ENCODE data around the gene PPIAL4G.
"Not testable (repeated sequence)": the region's sequence is repeated elsewhere in the genome, so short reads cannot be mapped to it uniquely, and the experiment has no call there.

PPIAL4G gene

DNA sequence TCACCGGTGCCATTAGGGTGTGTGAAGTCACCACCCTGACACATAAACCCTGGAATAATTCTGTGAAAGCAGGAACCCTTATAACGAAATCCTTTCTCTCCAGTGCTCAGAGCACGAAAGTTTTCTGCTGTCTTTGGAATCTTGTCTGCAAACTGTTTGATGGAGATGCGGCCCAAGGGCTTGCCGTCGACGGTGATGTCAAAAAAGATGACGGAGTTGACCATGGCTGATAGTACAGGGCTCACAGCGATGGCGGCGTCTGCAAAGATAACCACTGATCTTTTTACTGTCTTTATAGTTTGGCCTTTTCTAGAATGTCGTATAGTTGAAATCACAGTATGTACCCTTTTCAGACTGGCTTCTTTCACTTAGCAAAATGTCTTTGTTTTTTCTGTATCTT is at the start of gene PPIAL4G:
Gene PPIAL4G, minus strand, starts transcription at position 274 of the 400 bp plus-strand sequence. Its CDS starts 50 bp downstream, at position 224.
- DNase-seq (ENCODE audit: low spot score) = not testable (repeated sequence)

DNA sequence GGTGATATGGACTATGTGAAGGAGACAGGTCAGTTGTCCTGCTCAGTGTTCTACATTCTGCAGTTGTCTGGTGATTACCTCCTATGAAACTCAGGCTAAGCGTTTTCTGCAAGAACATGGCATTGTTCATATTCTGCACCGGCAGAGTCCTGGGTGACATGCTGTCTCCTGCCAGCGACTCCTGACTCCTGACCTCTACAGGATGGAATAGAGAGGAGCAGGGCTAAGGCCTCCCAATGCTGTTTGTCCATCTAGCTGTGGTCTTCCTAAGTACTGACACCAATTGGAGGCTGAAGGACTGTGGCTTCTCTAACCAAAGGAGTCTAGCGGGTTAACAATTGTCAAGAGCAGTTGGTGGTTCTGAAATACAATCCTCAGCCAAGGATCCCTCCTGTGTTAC is 49.1 kb upstream of the PPIAL4G start:
- DNase-seq (ENCODE audit: low spot score) = not testable (repeated sequence)

DNA sequence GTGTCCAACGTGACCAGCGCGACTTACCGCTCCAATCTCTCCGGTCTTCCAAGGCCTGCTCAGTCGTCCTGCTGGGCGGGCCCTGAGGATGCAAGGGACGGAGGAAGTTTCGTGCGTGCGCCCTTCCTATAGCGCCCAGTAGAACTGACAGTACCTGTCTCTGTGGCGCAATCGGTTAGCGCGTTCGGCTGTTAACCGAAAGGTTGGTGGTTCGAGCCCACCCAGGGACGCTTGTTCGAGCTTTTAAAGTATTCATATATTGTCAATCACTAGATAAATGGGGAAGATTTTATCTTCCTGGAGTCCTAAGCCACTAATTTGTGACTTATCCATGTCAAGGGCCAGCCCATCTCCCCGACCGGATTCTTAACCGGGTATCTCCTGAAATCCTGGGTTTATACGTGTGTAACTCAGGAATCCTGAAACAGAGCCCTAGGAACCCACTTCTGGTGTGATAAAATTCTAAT is 46.0 kb upstream of the PPIAL4G start:
- DNase-seq (ENCODE audit: low spot score) = not testable (repeated sequence)

DNA sequence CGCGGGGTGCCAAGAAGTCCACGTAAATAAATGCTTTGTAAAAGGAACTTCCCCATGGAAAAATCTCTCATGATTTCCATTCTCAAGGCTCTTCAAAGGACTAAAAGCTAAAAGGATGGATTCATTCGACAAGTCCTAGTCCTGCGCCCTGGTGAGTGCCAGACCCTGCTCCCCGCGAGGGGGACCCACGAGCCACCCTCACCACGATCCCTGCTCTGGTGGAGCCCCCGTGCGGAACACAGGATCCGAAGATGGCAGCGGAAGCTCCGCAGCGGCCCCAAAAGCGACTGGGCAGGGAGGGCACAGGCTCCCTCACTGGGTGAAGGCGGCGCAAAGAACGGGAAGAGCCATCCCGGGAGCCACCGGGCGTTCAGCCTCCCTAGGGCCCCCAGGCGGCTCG is 45.5 kb upstream of the PPIAL4G start:
- not testable (repeated sequence) for DNase-seq (ENCODE audit: low spot score)

DNA sequence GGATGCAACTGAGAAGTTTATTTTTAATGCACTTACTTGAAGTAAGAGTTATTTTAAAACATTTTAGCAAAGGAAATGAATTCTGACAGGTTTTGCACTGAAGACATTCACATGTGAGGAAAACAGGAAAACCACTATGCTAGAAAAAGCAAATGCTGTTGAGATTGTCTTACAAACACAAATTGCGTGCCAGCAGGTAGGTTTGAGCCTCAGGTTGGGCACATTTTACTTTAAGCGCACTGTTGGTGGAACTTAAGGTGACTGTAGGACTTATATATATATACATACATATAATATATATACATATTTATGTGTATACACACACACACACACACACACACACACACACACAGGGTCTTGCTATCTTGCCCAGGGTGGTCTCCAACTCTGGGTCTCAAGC is 43.5 kb upstream of the PPIAL4G start:
- not testable (repeated sequence) for DNase-seq (ENCODE audit: low spot score)

DNA sequence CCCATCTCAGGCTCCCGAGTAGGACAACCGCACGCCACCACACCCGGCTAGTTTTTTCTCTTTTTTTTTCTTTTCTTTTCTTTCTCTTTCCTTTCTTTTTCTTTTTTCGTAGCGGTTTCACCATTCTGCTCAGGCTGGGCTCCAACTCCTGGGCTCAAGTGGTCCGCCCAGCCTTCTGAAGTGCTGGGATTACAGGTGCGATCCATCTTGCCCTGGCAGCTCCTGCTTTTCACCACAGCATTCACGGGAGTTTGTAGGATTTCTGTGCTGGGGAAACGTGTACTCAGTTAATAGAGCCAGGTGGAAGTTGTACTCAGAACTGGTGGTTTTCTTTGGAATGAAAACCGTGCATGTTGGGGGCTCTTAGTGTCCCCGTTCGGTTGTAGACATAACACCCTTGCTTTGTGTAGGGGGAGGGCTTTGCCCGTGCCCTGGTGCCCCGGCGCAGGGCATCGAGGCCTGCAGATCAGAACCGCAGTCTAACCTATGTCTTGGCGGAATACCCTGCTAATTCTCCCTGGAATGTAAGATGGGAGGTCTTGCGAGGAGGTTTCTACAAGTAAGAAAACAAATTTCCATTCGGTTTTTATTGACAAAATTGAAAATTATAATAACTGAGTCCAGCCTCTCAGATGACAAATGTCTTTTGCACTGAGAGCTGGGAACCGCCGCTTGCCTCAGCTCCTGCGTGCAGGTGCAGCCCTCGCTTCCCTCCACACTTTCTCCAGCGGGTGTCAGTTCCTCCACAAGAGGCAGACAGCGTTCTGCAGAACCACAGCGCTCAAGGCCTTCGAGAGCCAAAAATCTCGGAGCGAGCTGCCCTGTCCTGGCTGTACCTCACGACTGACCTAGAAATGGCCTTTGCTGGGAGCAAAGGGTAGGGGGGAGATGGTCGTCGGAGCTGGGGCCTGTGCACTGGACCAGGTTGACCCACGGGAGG is 40.4 kb upstream of the PPIAL4G start:
- not testable (repeated sequence) for DNase-seq (ENCODE audit: low spot score)

DNA sequence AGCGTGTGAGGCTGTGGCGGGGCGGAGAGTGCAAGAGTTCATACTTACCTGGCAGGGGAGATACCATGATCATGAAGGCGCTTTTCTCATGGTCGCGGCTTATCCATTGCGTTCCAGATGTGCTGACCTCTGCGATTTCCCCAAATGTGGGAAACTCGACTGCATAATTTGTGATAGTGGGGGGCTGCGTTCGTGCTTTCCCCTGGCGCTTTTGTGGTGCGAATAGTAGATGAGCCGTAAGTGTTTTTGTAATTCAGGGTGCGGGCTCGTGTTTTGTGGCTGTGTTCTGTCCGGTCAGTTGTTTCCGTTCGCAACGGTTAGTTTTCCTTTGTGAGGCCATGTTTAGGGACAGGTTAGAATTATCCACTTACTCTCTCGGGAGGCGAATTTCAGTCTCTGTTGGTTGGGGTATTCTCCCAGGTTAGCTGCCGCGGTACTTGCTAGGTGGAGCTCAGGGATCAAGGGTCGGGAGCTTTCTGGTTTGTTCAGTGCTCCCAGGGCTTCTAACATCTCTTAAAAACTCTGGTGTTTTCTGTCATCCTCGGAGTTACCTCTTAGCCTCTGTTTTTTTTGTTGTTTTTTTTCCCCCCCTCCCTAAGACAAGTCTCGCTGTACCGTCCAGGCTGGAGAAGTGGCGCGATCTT is 39.6 kb upstream of the PPIAL4G start:
- DNase-seq (ENCODE audit: low spot score) = peak; percentile 99

DNA sequence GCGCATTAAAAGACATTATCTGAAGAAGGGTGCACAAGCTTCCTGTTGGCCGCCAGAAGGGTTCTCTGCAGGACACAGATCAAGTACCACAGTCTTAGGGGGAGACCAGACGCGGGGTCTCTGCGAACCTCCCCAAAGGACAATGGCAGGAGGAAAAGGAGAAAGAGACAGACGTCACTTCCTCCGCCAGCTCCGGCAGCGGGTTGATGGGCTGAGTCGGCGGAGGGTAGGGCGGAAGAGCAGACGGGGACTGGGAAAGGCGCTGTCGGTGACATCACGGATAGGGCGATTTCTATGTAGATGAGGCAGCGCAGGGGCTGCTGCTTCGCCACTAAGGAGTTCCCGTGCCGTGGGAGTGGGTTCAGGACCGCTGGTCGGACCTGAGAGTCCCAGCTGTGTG is 39.0 kb upstream of the PPIAL4G start:
- DNase-seq (ENCODE audit: low spot score) = peak; percentile 95

DNA sequence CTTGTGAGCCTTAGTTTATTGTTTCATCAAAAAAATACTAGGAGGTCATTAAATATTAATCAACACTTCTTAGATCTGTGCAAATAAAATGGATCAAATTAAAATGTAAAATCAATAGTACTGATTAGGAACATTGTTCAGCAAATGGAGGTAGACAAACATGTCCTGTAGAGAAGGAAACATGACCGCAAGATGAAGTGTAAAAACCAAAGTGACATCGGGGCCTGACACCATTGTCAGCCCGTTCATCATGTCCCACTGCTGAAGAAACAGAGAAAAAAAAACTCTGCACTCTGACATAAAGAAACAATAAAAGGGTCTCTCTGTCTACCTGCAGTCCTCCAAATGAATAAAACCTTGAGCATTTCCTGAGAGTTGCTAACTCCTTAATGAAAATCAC is 31.2 kb upstream of the PPIAL4G start:
- not testable (repeated sequence) for DNase-seq (ENCODE audit: low spot score)

DNA sequence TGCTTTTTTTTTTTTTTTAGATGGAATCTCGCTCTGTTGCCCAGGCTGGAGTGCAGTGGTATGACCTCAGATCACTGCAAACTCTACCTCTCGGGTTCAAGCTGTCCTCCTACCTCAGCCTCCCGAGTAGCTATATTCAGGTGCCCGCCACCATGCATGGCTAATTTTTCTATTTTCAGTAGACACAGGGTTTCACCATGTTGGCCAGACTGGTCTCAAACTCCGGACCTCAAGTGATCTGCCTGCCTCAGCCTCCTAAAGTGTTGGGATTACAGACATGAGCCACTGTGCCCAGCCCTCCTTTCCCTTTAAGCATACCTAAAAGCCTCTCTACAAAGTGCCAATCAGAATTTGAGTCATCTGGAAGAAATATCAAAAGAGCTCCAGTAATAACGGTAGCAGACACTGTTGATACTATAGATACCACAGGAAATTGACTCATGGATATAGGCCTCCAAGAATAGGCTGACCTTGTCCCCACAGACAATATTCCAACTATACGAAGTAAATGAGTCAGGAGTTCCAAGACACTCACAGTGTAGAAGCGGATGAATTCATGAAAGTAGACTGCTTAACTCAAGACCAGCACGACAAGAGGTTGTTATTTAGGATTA is 29.6 kb upstream of the PPIAL4G start:
- DNase-seq (ENCODE audit: low spot score) = not testable (repeated sequence)

DNA sequence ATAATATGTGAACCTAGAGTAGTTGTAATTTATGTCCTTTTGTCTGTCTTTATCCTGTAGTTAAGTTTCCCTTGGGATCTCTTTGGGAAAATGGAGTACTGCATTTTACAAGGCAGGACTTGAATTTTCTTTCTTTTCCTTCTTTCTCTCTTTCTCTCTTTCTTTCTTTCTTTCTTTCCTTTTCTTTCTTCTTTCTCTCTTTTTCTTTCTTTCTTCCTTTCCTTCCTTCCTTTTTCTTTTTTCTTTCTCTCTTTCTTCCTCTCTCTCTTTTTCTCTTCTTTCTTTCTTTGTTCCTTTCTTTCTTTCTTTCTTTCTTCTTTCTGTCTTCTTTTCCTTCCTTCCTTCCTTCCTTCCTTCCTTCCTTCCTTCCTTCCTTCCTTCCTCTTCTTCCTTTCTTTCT is 10.8 kb upstream of the PPIAL4G start:
- not testable (repeated sequence) for DNase-seq (ENCODE audit: low spot score)

DNA sequence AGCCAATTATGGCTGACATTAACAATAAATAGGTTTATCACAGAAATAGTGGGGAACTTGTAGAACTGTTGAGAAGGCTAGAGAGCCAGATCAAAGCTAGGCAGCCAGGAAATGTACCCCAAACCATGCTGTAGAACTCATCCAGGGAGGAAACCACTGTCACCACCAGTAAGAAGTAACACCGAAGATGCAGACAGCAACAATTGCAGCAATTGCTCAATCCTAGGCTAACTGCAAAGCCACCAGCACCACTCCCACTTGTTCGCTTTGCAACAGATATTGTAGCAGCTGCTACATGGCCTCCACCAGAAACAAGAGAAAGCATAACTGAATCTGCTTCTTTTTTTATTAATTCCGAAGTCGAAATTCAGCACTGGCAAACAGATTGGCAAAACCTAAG is 2.0 kb downstream of the PPIAL4G start:
- DNase-seq (ENCODE audit: low spot score) = not testable (repeated sequence)

DNA sequence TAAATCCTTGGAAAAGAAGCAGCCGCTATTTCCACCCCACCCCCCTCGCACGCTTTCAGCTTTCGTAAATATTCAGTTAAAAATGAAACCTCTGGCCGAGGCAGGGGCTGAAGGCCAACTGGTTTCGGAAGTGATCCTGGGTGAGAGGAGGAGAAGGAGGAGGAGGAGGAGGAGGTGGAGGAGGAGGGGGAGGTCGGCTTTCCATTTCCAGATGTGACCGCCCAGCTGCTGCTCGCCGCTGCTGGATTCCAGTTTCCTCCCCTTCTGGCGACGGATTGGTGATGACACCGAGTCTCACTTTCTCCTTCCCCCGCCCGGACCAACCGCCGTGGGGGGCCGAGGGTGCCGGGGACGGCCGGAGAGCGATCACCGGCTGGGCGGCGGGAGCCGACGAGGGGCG is 23.4 kb downstream of the PPIAL4G start:
- DNase-seq (ENCODE audit: low spot score) = not testable (repeated sequence)

DNA sequence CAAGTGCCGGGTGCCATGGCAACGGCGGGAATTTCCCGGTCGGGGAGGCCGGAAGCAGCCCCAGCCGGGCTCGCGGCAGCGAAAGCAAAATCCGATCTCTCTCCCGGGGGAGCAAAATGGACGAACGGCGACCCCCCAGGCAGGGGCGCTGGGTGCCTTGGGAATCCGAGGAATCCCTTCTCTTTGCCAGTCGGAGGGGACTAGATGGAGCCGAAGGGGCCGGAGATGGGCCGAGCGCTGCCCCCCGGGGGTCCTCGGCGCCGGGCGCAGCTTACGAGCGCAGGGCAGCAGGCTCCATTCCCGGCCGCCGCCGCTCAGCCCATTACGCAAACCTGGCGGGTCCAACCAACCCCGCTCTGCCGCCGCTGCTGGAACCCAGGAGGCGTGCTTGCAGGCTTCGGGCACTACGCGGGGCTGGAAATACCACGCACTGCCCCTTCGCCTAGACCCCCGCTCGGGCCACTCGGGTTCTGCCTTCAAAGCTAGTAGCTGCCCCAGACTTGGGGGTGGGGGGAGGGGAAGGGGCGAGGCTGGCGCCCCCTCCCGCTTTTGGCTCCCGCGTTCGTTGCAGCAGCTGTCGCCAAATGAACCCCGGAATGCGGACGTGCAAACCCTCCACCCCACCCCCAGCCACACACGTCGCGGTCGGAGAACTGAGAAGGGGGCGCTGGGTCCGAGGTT is 24.1 kb downstream of the PPIAL4G start:
- peak; percentile 54 for DNase-seq (ENCODE audit: low spot score)

DNA sequence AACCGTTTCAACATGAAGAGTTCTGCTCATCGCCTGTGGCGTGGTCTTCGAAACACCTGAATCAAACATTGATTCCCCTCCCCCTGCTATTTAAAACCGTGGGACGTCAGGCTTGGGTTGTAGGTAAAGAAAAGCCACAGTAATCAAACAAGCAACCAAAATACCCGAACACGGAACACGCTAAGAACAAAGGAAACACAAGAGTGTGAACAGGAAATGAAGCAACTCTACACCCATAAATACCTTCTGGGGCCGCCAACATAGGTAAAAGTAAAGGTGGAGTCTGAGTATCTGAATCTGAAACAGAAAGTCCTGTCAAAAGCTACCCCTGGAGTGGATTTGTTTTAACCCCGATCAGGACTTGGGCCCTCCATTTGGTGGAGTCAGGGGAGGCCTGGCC is 24.7 kb downstream of the PPIAL4G start:
- DNase-seq (ENCODE audit: low spot score) = not testable (repeated sequence)

DNA sequence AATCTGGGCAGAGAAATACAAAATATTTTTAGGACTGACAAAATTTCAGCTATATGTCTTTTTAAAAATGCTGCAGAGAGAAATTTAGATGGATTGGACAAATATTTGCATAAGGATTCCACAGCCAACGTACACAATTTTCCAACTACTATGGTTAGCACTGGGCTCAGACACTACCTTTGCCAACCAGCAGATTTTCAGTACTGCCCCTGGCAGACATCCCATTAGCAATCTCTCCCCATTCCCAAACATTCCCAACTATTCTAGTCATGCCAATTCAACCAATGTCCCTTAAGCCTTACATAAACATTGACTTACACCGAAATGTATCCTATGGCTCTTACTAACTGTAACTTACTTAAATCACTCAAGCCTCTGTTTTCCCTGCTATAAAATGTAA is 30.3 kb downstream of the PPIAL4G start:
- DNase-seq (ENCODE audit: low spot score) = not testable (repeated sequence)

DNA sequence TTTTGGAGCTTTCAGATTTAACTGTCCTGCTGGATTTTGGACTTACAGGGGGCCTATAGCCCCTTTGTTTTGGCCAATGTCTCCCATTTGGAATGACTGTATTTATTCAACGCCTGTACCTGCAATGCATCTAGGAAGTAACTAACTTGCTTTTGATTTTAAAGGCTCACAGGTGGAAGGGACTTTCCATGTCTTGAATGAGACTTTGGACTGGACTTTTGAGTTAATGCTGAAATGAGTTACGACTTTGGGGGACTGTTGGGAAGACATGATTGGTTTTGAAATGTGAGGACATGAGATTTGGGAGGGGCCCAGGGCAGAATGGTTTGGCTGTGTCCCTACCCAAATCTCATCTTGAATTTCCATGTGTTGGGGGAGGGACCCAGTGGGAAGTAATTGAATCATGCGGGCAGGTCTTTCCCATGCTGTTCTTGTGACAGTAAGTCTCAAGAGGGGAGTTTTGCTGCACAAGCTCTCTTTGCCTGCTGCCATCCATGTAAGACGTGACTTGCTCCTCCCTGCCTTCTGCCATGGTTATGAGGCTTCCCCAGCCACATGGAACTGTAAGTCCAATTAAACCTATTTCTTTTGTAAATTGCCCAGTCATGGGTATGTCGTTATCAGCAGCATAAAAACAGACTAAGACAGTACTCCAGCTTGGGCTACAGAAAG is 43.3 kb downstream of the PPIAL4G start:
- not testable (repeated sequence) for DNase-seq (ENCODE audit: low spot score)

DNA sequence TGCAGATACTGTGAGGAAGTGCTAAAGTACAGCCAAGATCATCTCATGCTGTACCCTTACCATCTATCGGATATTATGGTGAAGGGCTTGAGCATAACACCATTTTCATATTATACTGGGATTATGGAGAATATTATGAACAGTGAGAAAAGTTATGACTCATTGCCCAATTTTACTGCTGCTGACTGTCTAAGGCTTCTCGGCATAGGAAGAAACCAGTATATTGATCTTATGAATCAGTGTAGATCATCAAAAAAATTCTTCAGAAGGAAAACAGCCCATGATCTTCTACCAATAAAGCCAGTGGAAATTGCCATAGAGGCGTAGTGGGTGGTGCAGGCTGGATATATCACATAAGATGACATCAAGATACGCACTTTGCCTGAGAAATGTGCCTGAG is 47.7 kb downstream of the PPIAL4G start:
- DNase-seq (ENCODE audit: low spot score) = no peak

DNA sequence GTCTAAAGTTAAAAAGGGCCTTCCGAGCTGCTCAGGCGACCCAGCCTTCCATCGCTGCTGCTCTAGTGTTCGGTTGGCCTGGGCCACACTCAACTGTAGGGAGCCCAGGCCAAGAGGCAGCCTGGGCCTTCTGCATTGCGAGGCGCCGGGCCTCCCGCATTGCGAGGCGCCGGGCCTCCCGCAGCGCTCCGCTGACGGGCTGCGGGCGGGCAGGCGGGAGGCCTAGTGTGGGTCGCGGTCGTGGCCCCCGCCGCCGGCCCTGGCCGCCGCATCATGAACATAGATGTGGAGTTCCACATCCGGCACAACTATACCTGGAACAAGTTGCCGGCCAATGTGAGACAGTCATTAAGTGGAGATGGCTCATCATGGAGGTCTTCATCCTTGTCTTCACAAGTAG is 48.3 kb downstream of the PPIAL4G start:
- no peak for DNase-seq (ENCODE audit: low spot score)

DNA sequence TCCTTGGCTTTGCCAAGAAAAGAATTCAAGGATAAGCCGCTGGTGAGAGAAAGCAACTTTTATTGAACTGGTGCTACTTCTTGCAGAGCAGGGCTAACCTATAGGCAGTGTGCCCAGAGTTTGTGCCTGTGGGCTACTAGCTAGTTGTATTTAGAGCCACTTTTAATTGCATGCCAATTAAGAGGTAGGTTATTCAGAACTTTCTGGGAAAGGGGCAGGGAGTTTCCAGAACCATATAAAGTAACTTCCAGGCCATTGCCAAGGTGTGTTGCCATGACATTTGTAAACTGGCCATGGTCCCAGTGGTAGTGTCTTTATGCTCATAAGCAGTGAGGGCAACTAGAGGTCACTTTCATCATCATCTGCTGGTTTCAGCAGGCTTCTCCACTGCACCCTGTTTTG is 50.2 kb downstream of the PPIAL4G start:
- DNase-seq (ENCODE audit: low spot score) = not testable (repeated sequence)
